ENCODE data around the gene INSIG1. TPM values are rescaled to one million over a fixed set of nuclear protein-coding genes. Genes with fewer than 3 reads are reported as not detected.

Gene INSIG1
- polyA plus RNA-seq, 1 of the 3 experiments (the other 2 are of a cell fraction), result 6.4 TPM

DNA sequence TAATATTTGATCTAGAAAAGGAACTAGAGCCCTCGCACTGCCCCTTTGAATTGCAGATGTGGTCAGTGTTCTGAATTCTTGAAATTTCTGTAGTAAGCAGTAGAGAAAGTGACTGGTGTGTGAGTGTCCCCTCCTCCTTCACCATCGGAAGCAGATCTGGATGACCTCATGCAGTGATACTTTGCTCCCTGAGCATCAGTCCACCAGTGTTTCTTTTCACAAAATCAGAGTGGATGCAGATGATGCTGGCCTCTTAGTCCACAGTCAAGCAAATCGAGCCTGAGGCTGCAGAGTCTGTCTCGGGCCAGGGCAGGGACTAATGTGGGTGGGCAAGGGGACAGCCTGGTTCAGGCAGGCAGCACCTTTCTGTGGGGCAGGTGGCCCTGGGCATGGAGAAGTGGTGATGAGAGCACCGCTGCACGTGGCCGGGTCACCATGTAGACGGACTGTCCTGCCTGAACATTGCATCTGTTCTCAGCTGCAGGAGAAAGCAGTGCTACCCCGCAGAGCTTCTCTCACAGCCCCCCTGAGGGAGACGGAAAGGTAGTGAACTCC lies 5.4 kb downstream of the INSIG1 start:
- Histone ChIP-seq H3K9ac (no peak overlapping the region), H3K36me3 (replicated peaks in 1 of 2; ENCODE audit: control insufficient read depth in 1 of 2, insufficient read depth in 2 of 2, low read length in 1 of 2) (peaks cover 9 to 52% of the 10 kb centered on the region in 2 experiments), H3K4me1 (ENCODE audit: control insufficient read depth in 1 of 2, insufficient read depth in 2 of 2, low read depth in 1 of 2, low read length in 1 of 2) (peaks cover 6 to 25% of the 10 kb centered on the region in 2 experiments; a peak in 2 of 4 replicates), H2AFZ (ENCODE audit: low read depth) (no peak overlapping the region), H3F3A (replicated peaks; ENCODE audit: insufficient read depth) (peaks cover 8% of the 10 kb centered on the region), H3K4me3 (ENCODE audit: low read depth in 2 of 2, low read length in 1 of 2) (no peak overlapping the region), H3K27me3 (ENCODE audit: insufficient read depth) (no peaks in the 10 kb centered on the region), H4K20me1 (ENCODE audit: insufficient read depth) (peaks cover 13% of the 10 kb centered on the region; the same call in 1 of the 2 replicates), H3K4me2 (no peak overlapping the region), H3K9me2 (no peaks in the 10 kb centered on the region), H3K9me3 (no peaks in the 10 kb centered on the region), H3K79me2 (ENCODE audit: insufficient read depth) (peaks cover 14% of the 10 kb centered on the region), H3K27ac (ENCODE audit: low read depth in 2 of 2, low read length in 1 of 2) (no peak overlapping the region)
- ChIA-PET POLR2A (no interaction called here), CTCF (interaction anchor here (1.2 to 6.6 kb wide), 5 partner anchors 10 to 114 kb away, joined by 4 to 36 read pairs (median 5); no protein-coding TSS in a partner anchor)
- TF ChIP-seq, protein P1, sequence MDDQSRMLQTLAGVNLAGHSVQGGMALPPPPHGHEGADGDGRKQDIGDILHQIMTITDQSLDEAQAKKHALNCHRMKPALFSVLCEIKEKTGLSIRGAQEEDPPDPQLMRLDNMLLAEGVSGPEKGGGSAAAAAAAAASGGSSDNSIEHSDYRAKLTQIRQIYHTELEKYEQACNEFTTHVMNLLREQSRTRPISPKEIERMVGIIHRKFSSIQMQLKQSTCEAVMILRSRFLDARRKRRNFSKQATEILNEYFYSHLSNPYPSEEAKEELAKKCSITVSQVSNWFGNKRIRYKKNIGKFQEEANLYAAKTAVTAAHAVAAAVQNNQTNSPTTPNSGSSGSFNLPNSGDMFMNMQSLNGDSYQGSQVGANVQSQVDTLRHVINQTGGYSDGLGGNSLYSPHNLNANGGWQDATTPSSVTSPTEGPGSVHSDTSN (IDR thresholded peaks at IDR 0.05), result no peak
- TF ChIP-seq TEAD4 (IDR thresholded peaks at IDR 0.05; ENCODE audit: borderline replicate concordance, insufficient read depth) (no peak), EZH2phosphoT487 (IDR thresholded peaks at IDR 0.05; ENCODE audit: borderline replicate concordance, low read depth) (no peak), RAD21 (IDR thresholded peaks at IDR 0.05; ENCODE audit: low read length) (no peak), SMC3 (IDR thresholded peaks at IDR 0.05; ENCODE audit: low read depth, low read length) (no peak), FOXM1 (IDR thresholded peaks at IDR 0.05; ENCODE audit: low read depth) (no peak), YY1 (IDR thresholded peaks at IDR 0.05; ENCODE audit: low read depth) (no peak), TAF1 (IDR thresholded peaks at IDR 0.05; ENCODE audit: borderline replicate concordance, low read depth, low read length) (no peak)
- no peak for DNase-seq
- WGBS (ENCODE audit: low lambda C conversion rate), result 91% methylated on average over 10 of the region's 10 CpGs

DNA sequence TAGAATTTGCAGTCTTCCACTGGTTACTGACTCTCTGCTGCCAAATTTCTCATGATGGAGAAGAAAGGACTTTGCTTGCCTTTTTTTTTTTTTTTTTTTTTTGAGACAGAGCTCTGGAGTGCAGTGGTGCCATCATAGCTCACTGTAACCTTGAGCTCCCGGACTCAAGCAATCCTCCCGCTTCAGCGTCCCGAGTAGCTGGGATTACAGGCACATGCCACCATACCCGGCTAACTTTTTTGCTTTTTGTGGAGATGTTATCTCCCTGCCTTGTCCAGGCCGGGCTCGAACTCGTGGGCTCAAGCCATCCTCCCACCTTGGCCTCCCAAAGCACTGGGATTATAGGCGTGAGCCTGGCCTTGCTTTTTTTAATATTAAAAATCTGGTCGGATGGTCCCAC lies 6.2 kb downstream of the INSIG1 start:
- Histone ChIP-seq H2AFZ (ENCODE audit: low read depth) (no peak overlapping the region), H3K4me3 (ENCODE audit: low read depth in 2 of 2, low read length in 1 of 2) (no peak overlapping the region), H3K9me2 (no peaks in the 10 kb centered on the region), H3K4me1 (ENCODE audit: control insufficient read depth in 1 of 2, insufficient read depth in 2 of 2, low read depth in 1 of 2, low read length in 1 of 2) (peaks cover 6 to 19% of the 10 kb centered on the region in 2 experiments; a peak in 2 of 4 replicates), H3K36me3 (replicated peaks in 1 of 2; ENCODE audit: control insufficient read depth in 1 of 2, insufficient read depth in 2 of 2, low read length in 1 of 2) (peaks cover 16 to 60% of the 10 kb centered on the region in 2 experiments), H3K9me3 (no peaks in the 10 kb centered on the region), H3K27ac (ENCODE audit: low read depth in 2 of 2, low read length in 1 of 2) (no peak overlapping the region), H3K4me2 (no peak overlapping the region), H3K9ac (no peak overlapping the region), H3K27me3 (ENCODE audit: insufficient read depth) (no peaks in the 10 kb centered on the region), H4K20me1 (ENCODE audit: insufficient read depth) (peaks cover 13% of the 10 kb centered on the region; the same call in 1 of the 2 replicates), H3K79me2 (ENCODE audit: insufficient read depth) (peaks cover 14% of the 10 kb centered on the region), H3F3A (replicated peaks; ENCODE audit: insufficient read depth) (peaks cover 4% of the 10 kb centered on the region)
- 96% methylated on average over 10 of the region's 10 CpGs for WGBS (ENCODE audit: low lambda C conversion rate)
- TF ChIP-seq TAF1 (IDR thresholded peaks at IDR 0.05; ENCODE audit: borderline replicate concordance, low read depth, low read length) (no peak), NFIC (IDR thresholded peaks at IDR 0.05; ENCODE audit: borderline replicate concordance) (no peak), EP300 (IDR thresholded peaks at IDR 0.05; ENCODE audit: borderline replicate concordance in 1 of 2, low read depth in 1 of 2, low read length in 1 of 2) (no peak), YY1 (IDR thresholded peaks at IDR 0.05; ENCODE audit: low read depth) (no peak), CHD2 (IDR thresholded peaks at IDR 0.05; ENCODE audit: low read length, partially characterized antibody) (no peak)
- TF ChIP-seq, protein P1 (IDR thresholded peaks at IDR 0.05), result no peak
- TF ChIP-seq, protein P2, sequence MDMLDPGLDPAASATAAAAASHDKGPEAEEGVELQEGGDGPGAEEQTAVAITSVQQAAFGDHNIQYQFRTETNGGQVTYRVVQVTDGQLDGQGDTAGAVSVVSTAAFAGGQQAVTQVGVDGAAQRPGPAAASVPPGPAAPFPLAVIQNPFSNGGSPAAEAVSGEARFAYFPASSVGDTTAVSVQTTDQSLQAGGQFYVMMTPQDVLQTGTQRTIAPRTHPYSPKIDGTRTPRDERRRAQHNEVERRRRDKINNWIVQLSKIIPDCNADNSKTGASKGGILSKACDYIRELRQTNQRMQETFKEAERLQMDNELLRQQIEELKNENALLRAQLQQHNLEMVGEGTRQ (IDR thresholded peaks at IDR 0.05; ENCODE audit: borderline replicate concordance, low read depth, low read length), result no peak
- TF ChIP-seq, protein P3, sequence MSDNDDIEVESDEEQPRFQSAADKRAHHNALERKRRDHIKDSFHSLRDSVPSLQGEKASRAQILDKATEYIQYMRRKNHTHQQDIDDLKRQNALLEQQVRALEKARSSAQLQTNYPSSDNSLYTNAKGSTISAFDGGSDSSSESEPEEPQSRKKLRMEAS (IDR thresholded peaks at IDR 0.05; ENCODE audit: low read depth), result no peak
- TF ChIP-seq, protein P4, sequence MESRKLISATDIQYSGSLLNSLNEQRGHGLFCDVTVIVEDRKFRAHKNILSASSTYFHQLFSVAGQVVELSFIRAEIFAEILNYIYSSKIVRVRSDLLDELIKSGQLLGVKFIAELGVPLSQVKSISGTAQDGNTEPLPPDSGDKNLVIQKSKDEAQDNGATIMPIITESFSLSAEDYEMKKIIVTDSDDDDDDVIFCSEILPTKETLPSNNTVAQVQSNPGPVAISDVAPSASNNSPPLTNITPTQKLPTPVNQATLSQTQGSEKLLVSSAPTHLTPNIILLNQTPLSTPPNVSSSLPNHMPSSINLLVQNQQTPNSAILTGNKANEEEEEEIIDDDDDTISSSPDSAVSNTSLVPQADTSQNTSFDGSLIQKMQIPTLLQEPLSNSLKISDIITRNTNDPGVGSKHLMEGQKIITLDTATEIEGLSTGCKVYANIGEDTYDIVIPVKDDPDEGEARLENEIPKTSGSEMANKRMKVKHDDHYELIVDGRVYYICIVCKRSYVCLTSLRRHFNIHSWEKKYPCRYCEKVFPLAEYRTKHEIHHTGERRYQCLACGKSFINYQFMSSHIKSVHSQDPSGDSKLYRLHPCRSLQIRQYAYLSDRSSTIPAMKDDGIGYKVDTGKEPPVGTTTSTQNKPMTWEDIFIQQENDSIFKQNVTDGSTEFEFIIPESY (IDR thresholded peaks at IDR 0.05; ENCODE audit: borderline replicate concordance, low read depth), result no peak
- ChIA-PET POLR2A (no interaction called here), CTCF (interaction anchor here (0.6 to 6.6 kb wide), 2 partner anchors 41 to 113 kb away, joined by 4 to 36 read pairs; no protein-coding TSS in a partner anchor)
- DNase-seq, result no peak

Measured in SK-N-SH (cell line).